GM12878 (cell line): ENCODE results near the gene AIRE. TPM values are rescaled to one million over a fixed set of nuclear protein-coding genes. Genes with fewer than 3 reads are reported as not detected.
A peak's percentile ranks its signal among the peaks of the same experiment; 100 is the strongest.

Experiments
- ATAC-seq: fragments of 200-7000 bp; cut with Tn5 transposase; 3 replicates; pipeline ENCODE4 v1.9.1; 2020; ENCODE audit warnings: mild to moderate bottlenecking, moderate library complexity
- BruUV-seq: library from RNA; stranded (reverse); fragments of 400-500 nt; replicated peaks from 2 replicates; lab custom pipeline; 2021; lab: Mats Ljungman, UMichigan
- CTCF ChIA-PET: fragments of 300-600 bp; sonication (Branson Sonifier 250); formaldehyde crosslinking; extraction: SDS; loops from one replicate; lab custom pipeline; 2021; ENCODE audit warnings: inconsistent platforms; lab: Yijun Ruan, JAX
- POLR2A ChIA-PET: fragments of 350-600 bp; formaldehyde crosslinking; extraction: SDS; loops from one replicate; lab custom pipeline; 2021; ENCODE audit warnings: inconsistent platforms; lab: Charles Lee
- RAD21 ChIA-PET: fragments of 300-600 bp; sonication (Branson Sonifier 250); formaldehyde crosslinking; loops from one replicate; lab custom pipeline; 2023; ENCODE audit warnings: antibody characterized with exemption; ENCODE audit not compliant: unreplicated experiment; lab: Charles Lee
- SMC1A ChIA-PET: fragments of 300-600 bp; sonication (Branson Sonifier 250); formaldehyde crosslinking; loops from one replicate; lab custom pipeline; 2023; ENCODE audit not compliant: unreplicated experiment, uncharacterized antibody; lab: Charles Lee
- DNase-seq: peaks from one replicate; pipeline ENCODE4 v3.0.0-alpha.2; 2011; ENCODE audit warnings: low read depth, low spot score
- FAIRE-seq: peaks from 3 replicates; lab custom pipeline; 2011; peaks lifted over from hg19 to GRCh38; lab: Jason Lieb, UNC
- H2AFZ ChIP-seq: 2 replicates; pipeline ENCODE4 v1.6.0; 2011; ENCODE audit warnings: low read depth, low read length, control low read depth; ENCODE audit not compliant: control insufficient read depth
- H3K27ac ChIP-seq: 2 replicates; pipeline ENCODE4 v1.5.1; 2011; ENCODE audit warnings: control low read depth; ENCODE audit not compliant: control insufficient read depth, insufficient read depth
- H3K27me3 ChIP-seq, 2 experiments: replicated peaks in 1 of 2; 2 replicates each; pipeline versions ENCODE4 v1.6.0 to v1.6.1; 2011; ENCODE audit warnings: low read length in 1 of 2; ENCODE audit not compliant: control insufficient read depth in 2 of 2, insufficient read depth in 2 of 2
- H3K36me3 ChIP-seq, 2 experiments: 2 replicates each; pipeline ENCODE4 v1.5.1; 2011; ENCODE audit warnings: low read length in 1 of 2; ENCODE audit not compliant: control insufficient read depth in 2 of 2, insufficient read depth in 2 of 2
- H3K4me1 ChIP-seq: 2 replicates; pipeline ENCODE4 v1.6.1; 2011; ENCODE audit warnings: mild to moderate bottlenecking, low read length, moderate library complexity, mixed read lengths; ENCODE audit not compliant: control insufficient read depth, insufficient read depth
- H3K4me2 ChIP-seq: 2 replicates; pipeline ENCODE4 v1.6.0; 2011; ENCODE audit warnings: control low read depth; ENCODE audit not compliant: control insufficient read depth, insufficient read depth
- H3K4me3 ChIP-seq: fragments of 200-600 bp; sonication (generic); 2 replicates; pipeline ENCODE4 v1.5.1; 2016
- H3K79me2 ChIP-seq: 2 replicates; pipeline ENCODE4 v1.6.0; 2011; ENCODE audit warnings: low read length; ENCODE audit not compliant: control insufficient read depth, insufficient read depth
- H3K9ac ChIP-seq: 2 replicates; pipeline ENCODE4 v1.8.0; 2011; ENCODE audit warnings: low read length, control low read depth, mixed read lengths; ENCODE audit not compliant: control insufficient read depth, insufficient read depth
- H3K9me3 ChIP-seq: replicated peaks from 3 replicates; pipeline ENCODE4 v1.5.1; 2011; ENCODE audit warnings: mild to moderate bottlenecking, low read length; ENCODE audit not compliant: control insufficient read depth, insufficient read depth
- H4K20me1 ChIP-seq: 2 replicates; pipeline ENCODE4 v1.6.0; 2011; ENCODE audit not compliant: control insufficient read depth, insufficient read depth
- ATF7 ChIP-seq: fragments of 450-650 bp; IDR thresholded peaks from 2 replicates; pipeline ENCODE4 v1.6.1; 2016; ENCODE audit warnings: low read depth, mild to moderate bottlenecking
- IRF5 ChIP-seq: fragments of 450-650 bp; IDR thresholded peaks from 2 replicates; pipeline ENCODE4 v1.6.1; 2017; ENCODE audit warnings: borderline replicate concordance
- TCF12 ChIP-seq: IDR thresholded peaks from 2 replicates; pipeline ENCODE4 v1.6.1; 2011; ENCODE audit warnings: low read depth, mild to moderate bottlenecking, low read length
- ZBTB11 ChIP-seq: fragments of 450-650 bp; formaldehyde crosslinking; IDR thresholded peaks from 2 replicates; pipeline ENCODE4 v1.5.0; 2022; ENCODE audit warnings: mild to moderate bottlenecking, missing genetic modification characterization
- ZNF622 ChIP-seq: fragments of 450-650 bp; IDR thresholded peaks from 2 replicates; pipeline ENCODE4 v1.6.1; 2017; ENCODE audit warnings: mild to moderate bottlenecking, inconsistent platforms
- WGBS: methylation state at CpG from one replicate; pipeline ENCODE4 v1.1.6; 2016; ENCODE audit warnings: low lambda C conversion rate; ENCODE audit not compliant: insufficient replicate concordance, insufficient coverage; ENCODE audit errors: missing lambda C conversion rate; 5-methylcytosine and 5-hydroxymethylcytosine counted together
- in situ Hi-C: fragments of 300-500 bp; cut with MboI; formaldehyde crosslinking; loops from 9 replicates; pipeline ENCODE4 v1.14.3; 2018; ENCODE audit warnings: mixed read lengths
- intact Hi-C: fragments of 100-400 bp; cut with micrococcal nuclease; formaldehyde crosslinking; loops from one replicate; pipeline ENCODE4 v1.14.2; 2022; ENCODE audit not compliant: unreplicated experiment
- polyA plus RNA-seq, 11 experiments: library from polyadenylated mRNA; depleted of rRNA in 4 of 11; unstranded in 6 of 11; stranded (reverse) in 5 of 11; fragments of >200 nt; fragmentation: Nextera tagmentation in 4 of 11; fragmentation: Illumina TruSeq in 1 of 11; extraction: Ambion mirVana in 4 of 11; extraction: Trizol in 1 of 11; gene quantifications; 1 replicate in 1 of 11; 2 replicates in 10 of 11; pipeline versions ENCODE4 v1.2.1 to v1.2.3, GENCODE V29; 2011 to 2016; ENCODE audit warnings: inconsistent platforms in 2 of 11, missing spikeins in 2 of 11, low read depth in 1 of 11
- total RNA-seq, 4 experiments: library from RNA; depleted of rRNA in 3 of 4; stranded (reverse); fragments of >200 nt in 3 of 4; fragmentation: Illumina TruSeq in 1 of 4; extraction: Trizol in 1 of 4; gene quantifications; 2 replicates each; pipeline versions ENCODE4 v1.2.1 to v1.2.3, GENCODE V29; 2013 to 2021
- TF ChIP-seq, protein P1 (sequence below): IDR thresholded peaks from 2 replicates; pipeline ENCODE4 v1.6.1; 2012; ENCODE audit warnings: low read depth, low read length, improper control_type of control experiment

AIRE gene
- total and polyA plus RNA-seq, 10 of the 15 experiments (the other 5 are each of a cell fraction or from before 2014, with no cell fraction given), result 0.05 to 0.10 TPM; not detected in 8

DNA sequence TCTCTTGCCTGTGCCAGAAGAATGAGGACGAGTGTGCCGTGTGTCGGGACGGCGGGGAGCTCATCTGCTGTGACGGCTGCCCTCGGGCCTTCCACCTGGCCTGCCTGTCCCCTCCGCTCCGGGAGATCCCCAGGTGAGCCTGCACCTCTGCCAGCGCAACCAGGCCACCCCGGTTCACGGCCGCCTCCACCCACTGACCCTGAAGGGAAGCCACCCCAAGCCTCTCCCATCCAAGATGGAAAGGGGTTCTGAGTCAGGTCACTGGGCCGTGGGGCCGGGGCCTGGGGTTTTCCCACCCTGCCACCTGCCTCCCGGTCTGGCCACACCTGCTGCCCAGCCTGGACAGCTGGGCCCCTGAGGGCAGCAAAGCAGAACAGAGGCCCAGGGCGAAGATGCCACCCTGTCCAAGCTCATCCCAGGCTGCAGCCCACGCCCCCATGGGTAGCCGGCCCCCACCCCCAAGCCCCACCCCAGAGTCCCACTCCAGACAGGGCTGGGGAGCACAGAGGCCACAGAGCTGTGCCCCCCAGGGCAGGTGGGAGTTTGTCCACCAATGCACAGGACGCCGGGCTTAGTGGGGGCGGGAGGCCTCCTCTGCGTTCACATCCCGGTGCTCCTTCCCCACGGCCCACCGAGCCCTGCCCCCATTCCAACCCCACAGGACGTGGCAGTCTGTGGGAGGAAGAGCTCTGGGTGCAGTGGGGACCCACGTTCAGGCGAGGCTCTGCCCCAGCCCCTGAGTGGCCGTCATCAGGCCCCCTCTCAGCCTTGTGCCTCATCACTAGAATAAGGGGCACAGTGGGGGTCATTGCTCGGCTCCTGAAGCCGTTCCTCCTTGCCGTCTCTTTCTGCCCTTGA lies 5.6 kb downstream of the AIRE start:
- SMC1A ChIA-PET, result no interaction called here
- CTCF ChIA-PET, result no interaction called here
- Histone ChIP-seq H3K4me2 (no peak overlapping the region), H3K27me3 (no peaks in the 10 kb centered on the region), H4K20me1 (no peaks in the 10 kb centered on the region; the same call in 1 of the 2 replicates), H3K4me3 (no peak overlapping the region), H3K27ac (no peak overlapping the region), H3K9ac (no peak overlapping the region), H3K9me3 (no peaks in the 10 kb centered on the region), H3K36me3 (no peaks in the 10 kb centered on the region), H3K79me2 (no peaks in the 10 kb centered on the region), H3K4me1 (peaks cover 18% of the 10 kb centered on the region), H2AFZ (no peak overlapping the region)
- no peak for TF ChIP-seq ZNF622
- TF ChIP-seq TCF12, result 0 out of 2 replicates have a peak, but pooled peaks have one; percentile 28
- POLR2A ChIA-PET, result no interaction called here
- 20% methylated on average over 33 of the region's 33 CpGs for WGBS
- intact Hi-C loops (no loop called here), in situ Hi-C loops (no loop called here)
- FAIRE-seq (no peak), DNase-seq (no peak), ATAC-seq (no peak)
- RAD21 ChIA-PET, result no interaction called here
- BruUV-seq, result no TSS peak

- no peak for DNase-seq
- H3K79me2 ChIP-seq, result no peaks in the 10 kb centered on the region
- 39% methylated on average over 25 of the region's 25 CpGs for WGBS
- H3K9ac ChIP-seq, result no peak overlapping the region
- ATAC-seq, result no peak
- CTCF ChIA-PET, result no interaction called here
- peaks cover 22% of the 10 kb centered on the region for H3K4me1 ChIP-seq
- H3K36me3 ChIP-seq, result no peaks in the 10 kb centered on the region
- H2AFZ ChIP-seq, result no peak overlapping the region
- BruUV-seq, result no TSS peak
- SMC1A ChIA-PET, result no interaction called here
- no peaks in the 10 kb centered on the region for H3K27me3 ChIP-seq
- in situ Hi-C loops (no loop called here), intact Hi-C loops (no loop called here)
- H3K27ac ChIP-seq, result no peak overlapping the region
- POLR2A ChIA-PET, result no interaction called here
- H3K4me2 ChIP-seq, result no peak overlapping the region
- no peak for FAIRE-seq
- no peak overlapping the region for H3K4me3 ChIP-seq
- H3K9me3 ChIP-seq, result no peaks in the 10 kb centered on the region
- H4K20me1 ChIP-seq, result no peaks in the 10 kb centered on the region; the same call in 1 of the 2 replicates
- RAD21 ChIA-PET, result no interaction called here
- TF ChIP-seq ZBTB11 (CRISPR knock-in tag) (no peak), IRF5 (no peak), ATF7 (no peak)
- TF ChIP-seq, protein P1, sequence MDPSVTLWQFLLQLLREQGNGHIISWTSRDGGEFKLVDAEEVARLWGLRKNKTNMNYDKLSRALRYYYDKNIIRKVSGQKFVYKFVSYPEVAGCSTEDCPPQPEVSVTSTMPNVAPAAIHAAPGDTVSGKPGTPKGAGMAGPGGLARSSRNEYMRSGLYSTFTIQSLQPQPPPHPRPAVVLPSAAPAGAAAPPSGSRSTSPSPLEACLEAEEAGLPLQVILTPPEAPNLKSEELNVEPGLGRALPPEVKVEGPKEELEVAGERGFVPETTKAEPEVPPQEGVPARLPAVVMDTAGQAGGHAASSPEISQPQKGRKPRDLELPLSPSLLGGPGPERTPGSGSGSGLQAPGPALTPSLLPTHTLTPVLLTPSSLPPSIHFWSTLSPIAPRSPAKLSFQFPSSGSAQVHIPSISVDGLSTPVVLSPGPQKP, result no peak
Observed at GRCh38 chr21:44291936-44292811, 6.5 kb downstream of the AIRE start.
